ENCODE data around the gene APOF.
"Not testable (repeated sequence)": the region's sequence is repeated elsewhere in the genome, so short reads cannot be mapped to it uniquely, and the experiment has no call there.

Gene APOF

DNA sequence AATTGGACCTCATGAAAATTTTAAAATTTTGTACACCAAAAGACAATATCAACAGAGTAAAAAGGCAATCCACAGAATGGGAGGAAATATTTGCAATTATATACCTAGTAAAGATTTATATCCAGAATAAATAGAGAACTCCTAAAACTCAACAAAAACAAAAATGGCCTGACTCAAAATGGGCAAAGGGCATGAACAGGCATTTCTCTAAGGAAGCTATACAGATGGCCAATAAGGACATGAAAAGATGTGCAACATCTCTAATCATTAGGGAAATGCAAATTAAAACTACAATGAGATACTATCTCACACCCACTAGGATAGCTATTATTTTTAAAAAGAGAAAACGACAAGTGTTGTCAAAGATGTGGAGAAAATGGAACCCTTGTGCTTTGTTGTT lies 10.9 kb upstream of the APOF start:
- no peak for FAIRE-seq
- DNase-seq (ENCODE audit: low spot score), result no peak

GRCh38 chr12:56366948-56367347 lies 4.3 kb upstream of the APOF start:
- DNase-seq (ENCODE audit: low spot score) (no peak), FAIRE-seq (no peak)

- DNase-seq (ENCODE audit: low spot score), result no peak
- FAIRE-seq, result no peak
Measured at GRCh38 chr12:56361487-56362129, 1.0 kb downstream of the APOF start.

- peak; percentile 95 for FAIRE-seq
- peak; percentile 98 for DNase-seq (ENCODE audit: low spot score)
Measured at GRCh38 chr12:56359851-56360767, 2.5 kb downstream of the APOF start, which contains the start of gene STAT2. Gene STAT2 (minus strand): TSS chr12:56360107. CDS start chr12:56356571, 3,536 bp downstream.

GRCh38 chr12:56358836-56359532 lies 3.7 kb downstream of the APOF start:
- FAIRE-seq (no peak), DNase-seq (ENCODE audit: low spot score) (peak; percentile 51)

DNA sequence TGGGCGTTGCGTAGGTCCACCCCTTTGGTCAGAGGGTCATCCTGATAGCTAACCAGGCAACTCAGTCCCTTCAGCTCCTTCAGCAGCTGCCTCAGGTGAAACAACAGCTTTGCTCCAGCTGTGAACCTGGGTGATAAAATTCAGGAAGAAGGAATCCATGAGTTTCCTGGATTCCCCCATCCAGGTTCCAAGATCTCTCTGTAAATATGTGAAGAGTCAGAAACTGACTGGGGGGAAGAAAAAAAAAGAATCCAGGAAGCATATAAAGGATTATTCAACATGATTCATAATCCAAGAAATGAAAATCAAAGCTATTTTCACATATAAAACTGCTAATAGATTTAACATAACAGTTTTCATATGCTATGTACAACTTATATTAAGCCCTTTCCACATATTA lies 11.3 kb downstream of the APOF start:
- no peak for FAIRE-seq
- no peak for DNase-seq (ENCODE audit: low spot score)

GRCh38 chr12:56350662-56351061 lies 12.0 kb downstream of the APOF start:
- FAIRE-seq (no peak), DNase-seq (ENCODE audit: low spot score) (no peak)

DNA sequence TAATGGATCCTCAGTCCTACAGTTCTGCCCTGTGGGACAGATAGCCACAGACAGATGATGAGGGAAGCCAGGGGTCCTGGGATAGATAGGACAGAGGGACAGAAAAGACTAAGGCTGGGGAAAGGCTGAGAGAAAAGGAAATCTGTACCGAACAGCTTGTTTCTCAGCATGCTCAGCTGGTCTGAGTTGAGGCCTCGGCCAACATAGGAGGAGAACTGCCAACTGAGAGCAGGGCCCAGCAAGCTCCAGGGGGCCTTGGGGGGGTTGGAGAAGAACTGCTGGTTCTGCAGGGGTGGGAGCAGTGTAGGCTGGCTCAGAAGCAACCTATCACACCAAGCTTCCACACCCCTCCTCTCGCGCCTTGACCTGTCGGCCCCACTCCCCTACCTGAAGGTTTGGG lies 13.9 kb downstream of the APOF start:
- DNase-seq (ENCODE audit: low spot score) (no peak), FAIRE-seq (no peak)

- FAIRE-seq; DNase-seq (ENCODE audit: low spot score): not testable (repeated sequence)
Measured at GRCh38 chr12:56347255-56347654, 15.4 kb downstream of the APOF start.

GRCh38 chr12:56346675-56347074 lies 16.0 kb downstream of the APOF start:
- no peak for FAIRE-seq
- DNase-seq (ENCODE audit: low spot score), result no peak

GRCh38 chr12:56342290-56342689 lies 20.4 kb downstream of the APOF start:
- FAIRE-seq, result not testable (repeated sequence)

DNA sequence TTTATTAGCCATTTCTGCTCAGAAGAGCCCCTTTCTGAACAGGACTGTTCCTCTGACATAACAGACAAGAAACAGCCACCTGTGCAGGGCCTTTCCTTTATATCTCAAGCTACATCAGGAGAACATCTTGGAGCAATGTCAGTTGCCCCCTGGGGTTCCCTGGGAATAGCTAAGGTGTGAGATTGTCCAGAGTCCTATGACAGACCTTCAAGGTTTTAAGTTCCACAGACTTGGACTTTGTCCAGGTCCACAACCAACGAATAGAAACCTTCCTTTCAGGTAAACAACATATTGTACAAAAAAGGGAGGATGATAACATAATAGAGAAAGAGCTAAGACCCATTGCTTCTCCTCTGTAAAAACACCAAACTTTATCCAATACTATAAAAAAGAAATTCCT lies 21.0 kb downstream of the APOF start:
- FAIRE-seq (no peak), DNase-seq (ENCODE audit: low spot score) (no peak)

More at GRCh38 chr12:56342290-56342689, 20.4 kb downstream of the APOF start:
- not testable (repeated sequence) for DNase-seq (ENCODE audit: low spot score)

DNA sequence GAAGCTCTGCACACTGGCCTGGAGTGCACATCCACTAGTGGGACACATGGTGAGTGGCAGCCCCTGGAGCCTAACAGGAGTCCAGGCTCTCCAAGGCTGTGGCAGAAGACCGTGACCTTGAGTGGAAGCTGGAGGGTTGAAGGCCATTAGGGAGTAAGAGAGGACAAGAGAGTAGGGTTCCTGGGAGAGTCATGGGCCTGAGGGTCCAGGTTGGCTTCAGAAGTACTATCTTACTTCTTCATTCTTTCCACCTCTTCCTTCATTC lies 23.6 kb downstream of the APOF start:
- FAIRE-seq (no peak), DNase-seq (ENCODE audit: low spot score) (no peak)

DNA sequence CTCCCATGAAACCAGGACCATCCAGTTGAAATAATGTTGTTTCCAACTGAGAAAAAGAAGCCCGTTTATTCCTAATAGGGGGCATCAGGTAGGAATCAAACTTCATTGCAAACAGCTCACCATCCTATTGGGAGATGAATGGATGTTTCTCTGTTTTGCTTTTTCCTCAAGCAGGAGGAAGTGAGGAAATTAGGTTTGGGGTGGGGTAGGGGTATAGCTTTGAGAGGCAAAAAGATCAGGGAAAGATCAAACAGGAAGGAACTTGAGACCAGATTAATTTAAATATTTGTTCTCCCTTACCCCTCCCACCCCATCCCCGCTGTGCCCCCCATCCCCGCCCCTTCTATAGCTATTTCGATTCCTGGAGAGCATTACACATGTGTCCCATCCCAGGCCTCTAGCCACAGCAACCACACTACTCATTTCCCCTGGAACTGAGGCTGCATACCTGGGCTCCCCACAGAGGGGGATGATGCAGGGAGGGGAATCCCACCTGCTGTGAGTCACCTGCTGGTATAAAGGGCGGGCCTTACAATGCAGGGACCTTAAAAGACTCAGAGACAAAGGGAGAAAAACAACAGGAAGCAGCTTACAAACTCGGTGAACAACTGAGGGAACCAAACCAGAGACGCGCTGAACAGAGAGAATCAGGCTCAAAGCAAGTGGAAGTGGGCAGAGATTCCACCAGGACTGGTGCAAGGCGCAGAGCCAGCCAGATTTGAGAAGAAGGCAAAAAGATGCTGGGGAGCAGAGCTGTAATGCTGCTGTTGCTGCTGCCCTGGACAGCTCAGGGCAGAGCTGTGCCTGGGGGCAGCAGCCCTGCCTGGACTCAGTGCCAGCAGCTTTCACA lies 24.1 kb downstream of the APOF start, which contains the start of gene IL23A:
IL23A (plus strand) TSS at position 577 of the 850 bp plus-strand sequence; CDS start at position 738, 161 bp downstream.
- FAIRE-seq (no peak), DNase-seq (ENCODE audit: low spot score) (peak; percentile 49)

DNA sequence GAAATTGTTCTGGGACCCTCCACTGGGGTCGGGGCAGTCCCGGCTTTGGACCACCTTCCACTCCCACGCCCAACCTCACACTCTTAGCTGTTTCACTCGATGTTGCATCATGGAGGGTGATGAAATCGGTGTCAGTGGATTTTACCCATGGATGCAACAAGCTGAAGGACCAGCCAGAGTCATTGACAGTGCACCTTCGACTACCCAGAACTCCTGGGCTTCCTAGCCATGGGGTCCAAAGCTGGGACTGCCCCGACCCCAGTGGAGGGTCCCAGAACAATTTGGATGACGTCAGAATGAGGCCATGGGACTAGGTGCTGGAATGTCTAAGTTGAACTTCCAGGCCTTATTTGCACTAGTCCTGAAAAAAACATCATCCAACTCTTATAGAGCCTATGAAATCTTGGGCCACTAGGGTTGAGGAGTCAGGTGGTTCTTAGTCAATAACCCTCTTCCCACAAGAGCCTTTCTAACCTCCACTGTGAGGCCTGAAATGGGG lies 24.9 kb downstream of the APOF start:
- DNase-seq (ENCODE audit: low spot score), result no peak
- FAIRE-seq, result no peak

DNA sequence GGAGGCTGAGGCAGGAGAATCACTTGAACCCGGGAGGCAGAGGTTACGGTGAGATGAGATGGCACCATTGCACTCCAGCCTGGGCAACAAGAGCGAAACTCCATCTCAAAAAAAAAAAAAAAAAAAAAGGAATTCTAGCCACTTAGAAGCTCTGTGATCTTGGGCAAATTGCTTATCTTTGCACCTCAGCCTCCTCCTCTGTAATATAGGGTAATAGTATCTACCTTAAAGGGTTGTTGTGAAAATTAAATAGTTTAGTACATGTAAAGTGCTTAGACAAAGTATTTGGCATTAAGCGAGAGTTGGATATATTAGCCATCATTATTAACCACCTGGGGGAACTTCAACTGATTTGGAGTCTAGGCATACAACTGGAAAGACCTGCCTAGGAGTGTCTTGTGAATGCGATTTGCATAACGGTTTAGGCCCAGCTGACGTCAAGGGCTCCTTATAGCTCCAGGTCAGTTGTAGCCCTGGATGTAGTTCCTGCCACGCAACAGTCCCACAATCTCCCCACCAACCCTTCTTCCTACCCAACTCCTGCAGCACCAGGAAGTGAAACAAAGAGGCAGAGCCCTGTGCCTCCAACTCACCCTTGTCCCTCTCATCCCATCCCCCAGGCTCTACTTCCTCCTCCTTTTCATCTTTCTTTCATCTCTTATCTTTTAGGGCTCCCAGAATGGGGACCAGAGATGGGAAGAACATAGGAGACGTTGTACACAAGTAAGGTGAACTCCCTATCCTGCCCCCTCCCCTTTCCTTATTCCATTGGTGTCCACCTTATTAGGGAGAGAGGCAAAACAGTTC lies 26.1 kb downstream of the APOF start:
- DNase-seq (ENCODE audit: low spot score) (no peak), FAIRE-seq (no peak)

DNA sequence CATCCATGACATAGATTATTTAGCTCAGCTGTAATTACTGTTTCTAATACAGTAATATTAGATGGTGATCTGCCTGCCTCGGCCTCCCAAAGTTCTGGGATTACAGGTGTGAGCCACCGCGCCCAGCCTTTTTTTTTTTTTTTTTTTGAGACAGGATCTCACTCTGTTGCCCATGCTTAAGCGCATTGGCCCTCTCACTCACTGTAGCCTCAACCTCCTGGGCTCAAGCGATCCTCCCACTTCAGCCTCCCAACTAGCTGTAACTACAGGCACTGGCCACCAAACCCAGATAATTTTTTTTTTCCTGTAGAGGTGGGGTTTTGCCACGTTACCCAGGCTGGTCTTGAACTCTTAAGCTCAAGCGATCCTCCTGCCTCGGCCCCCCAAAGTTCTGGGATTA lies 27.1 kb downstream of the APOF start:
- not testable (repeated sequence) for FAIRE-seq; DNase-seq (ENCODE audit: low spot score)

GRCh38 chr12:56334490-56334793 lies 28.2 kb downstream of the APOF start:
- no peak for FAIRE-seq
- no peak for DNase-seq (ENCODE audit: low spot score)

DNA sequence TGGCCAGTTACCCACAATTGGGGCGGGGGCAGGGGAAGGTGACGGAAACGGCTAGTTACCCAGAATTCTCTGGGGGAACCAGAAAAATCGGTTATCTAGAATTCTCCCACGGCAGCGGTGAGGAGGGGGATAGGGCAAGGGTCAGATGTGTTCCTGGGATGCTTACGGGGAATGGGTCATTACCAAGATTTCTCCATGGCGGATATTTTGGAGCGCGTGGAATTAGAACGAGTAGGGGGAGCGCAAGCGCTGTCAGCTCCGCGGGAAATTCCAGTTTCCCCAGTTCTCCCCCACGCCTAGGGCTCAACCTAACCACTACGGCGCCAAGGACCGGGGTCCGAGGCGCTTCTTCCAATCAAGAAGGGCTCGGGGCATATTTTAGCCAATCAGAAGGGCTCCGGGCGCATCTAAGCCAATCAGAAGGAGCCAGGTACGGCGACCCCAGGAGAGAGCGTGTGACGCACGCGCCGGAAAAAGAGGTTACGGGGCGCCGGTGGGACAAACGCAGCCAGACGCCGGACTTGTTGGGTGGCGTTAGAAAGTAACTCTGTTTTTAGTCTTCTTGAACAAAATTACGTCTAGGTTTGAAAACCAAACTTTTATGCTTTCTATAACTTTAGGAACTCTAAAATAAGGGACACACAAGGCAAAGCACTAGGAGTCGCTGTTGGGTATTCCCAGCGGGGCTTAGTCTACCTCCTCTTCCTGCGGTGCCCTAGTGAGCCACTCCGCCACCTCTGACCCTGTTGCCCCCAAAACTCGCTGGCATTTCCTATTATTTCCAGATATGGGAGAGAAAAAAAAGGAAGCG lies 28.8 kb downstream of the APOF start, which contains the start of gene PAN2:
PAN2 (minus strand) TSS at position 322 of the 811 bp plus-strand sequence. CDS start 906 bp downstream, outside the sequence.
- FAIRE-seq, result peak; percentile 72

More for the DNA sequence above, 28.8 kb downstream of the APOF start, which contains the start of gene PAN2:
- DNase-seq (ENCODE audit: low spot score), result peak; percentile 90

Data from RCC 7860 (cell line).